ENCODE data around the gene TUSC2. TPM values are rescaled to one million over a fixed set of nuclear protein-coding genes. Genes with fewer than 3 reads are reported as not detected.

Gene TUSC2
- polyA plus RNA-seq, 1 donor from 2014 or later = 88.8 TPM

GRCh38 chr3:50279255-50280016, 48.6 kb downstream of the TUSC2 start:
- H3K27me3 ChIP-seq (ENCODE audit: insufficient read depth, low read depth, low read length) = peaks cover 17% of the 10 kb centered on the region
- no peaks in the 10 kb centered on the region for H3K9me2 ChIP-seq (ENCODE audit: insufficient read depth, low read length)
- no peaks in the 10 kb centered on the region for H3K36me3 ChIP-seq (ENCODE audit: insufficient read depth, low read length)
- H3K79me2 ChIP-seq (replicated peaks; ENCODE audit: insufficient read depth, low read length) = no peaks in the 10 kb centered on the region
- H3K4me2 ChIP-seq (ENCODE audit: low read length) = no peak overlapping the region
- H3F3A ChIP-seq (ENCODE audit: insufficient read depth, low read length, poor library complexity, severe bottlenecking) = no peaks in the 10 kb centered on the region
- no peak for TF ChIP-seq EZH2 (IDR thresholded peaks at IDR 0.05; ENCODE audit: borderline replicate concordance, insufficient read depth, low read length, poor library complexity, severe bottlenecking)
- no peak for TF ChIP-seq SMC3 (conservative IDR thresholded peaks at IDR 0.05; ENCODE audit: poor library complexity)
- TF ChIP-seq RAD21 (conservative IDR thresholded peaks at IDR 0.05) = no peak
- TF ChIP-seq MXI1 (conservative IDR thresholded peaks at IDR 0.05; ENCODE audit: poor library complexity, severe bottlenecking) = no peak
- no peak for TF ChIP-seq REST (IDR thresholded peaks at IDR 0.05; ENCODE audit: borderline replicate concordance)
- TF ChIP-seq POLR2AphosphoS5 (IDR thresholded peaks at IDR 0.05) = no peak
- TF ChIP-seq TAF1 (IDR thresholded peaks at IDR 0.05; ENCODE audit: low read depth) = no peak
- TF ChIP-seq EP300 (conservative IDR thresholded peaks at IDR 0.05; ENCODE audit: poor library complexity, severe bottlenecking) = no peak
- no peak for TF ChIP-seq CTCF (IDR thresholded peaks at IDR 0.05; ENCODE audit: poor library complexity, severe bottlenecking)
- H3K9ac ChIP-seq (ENCODE audit: low read length) = no peak overlapping the region
- H2AFZ ChIP-seq (ENCODE audit: low read depth, low read length) = no peak overlapping the region
- H3K4me3 ChIP-seq (ENCODE audit: low read length) = no peak overlapping the region
- H3K9me3 ChIP-seq (ENCODE audit: low read length) = no peaks in the 10 kb centered on the region
- no peak overlapping the region for H3K27ac ChIP-seq (ENCODE audit: low read length)
- no peaks in the 10 kb centered on the region for H4K20me1 ChIP-seq (ENCODE audit: insufficient read depth)

GRCh38 chr3:50278880-50279224, 49.2 kb downstream of the TUSC2 start, which contains the start of gene LSMEM2:
LSMEM2 (plus strand) TSS chr3:50279087; CDS start chr3:50279114, 27 bp downstream.
- Histone ChIP-seq H4K20me1 (ENCODE audit: insufficient read depth) (no peaks in the 10 kb centered on the region), H3K9ac (ENCODE audit: low read length) (no peak within 1 kb of the TSS), H3K79me2 (replicated peaks; ENCODE audit: insufficient read depth, low read length) (no peaks in the 10 kb centered on the region), H2AFZ (ENCODE audit: low read depth, low read length) (no peak within 1 kb of the TSS), H3F3A (ENCODE audit: insufficient read depth, low read length, poor library complexity, severe bottlenecking) (no peaks in the 10 kb centered on the region), H3K4me3 (ENCODE audit: low read length) (no peak within 1 kb of the TSS), H3K4me2 (ENCODE audit: low read length) (no peak within 1 kb of the TSS), H3K27me3 (ENCODE audit: insufficient read depth, low read depth, low read length) (peaks cover 23% of the 10 kb centered on the region), H3K36me3 (ENCODE audit: insufficient read depth, low read length) (no peaks in the 10 kb centered on the region), H3K27ac (ENCODE audit: low read length) (no peak within 1 kb of the TSS), H3K9me3 (ENCODE audit: low read length) (no peaks in the 10 kb centered on the region), H3K9me2 (ENCODE audit: insufficient read depth, low read length) (no peaks in the 10 kb centered on the region)
- TF ChIP-seq EP300 (conservative IDR thresholded peaks at IDR 0.05; ENCODE audit: poor library complexity, severe bottlenecking) (no peak), POLR2AphosphoS5 (IDR thresholded peaks at IDR 0.05) (no peak), REST (IDR thresholded peaks at IDR 0.05; ENCODE audit: borderline replicate concordance) (no peak), CTCF (IDR thresholded peaks at IDR 0.05; ENCODE audit: poor library complexity, severe bottlenecking) (no peak), TAF1 (IDR thresholded peaks at IDR 0.05; ENCODE audit: low read depth) (no peak), MXI1 (conservative IDR thresholded peaks at IDR 0.05; ENCODE audit: poor library complexity, severe bottlenecking) (no peak), SMC3 (conservative IDR thresholded peaks at IDR 0.05; ENCODE audit: poor library complexity) (no peak), RAD21 (conservative IDR thresholded peaks at IDR 0.05) (no peak), EZH2 (IDR thresholded peaks at IDR 0.05; ENCODE audit: borderline replicate concordance, insufficient read depth, low read length, poor library complexity, severe bottlenecking) (no peak)

Measured in neural cell (in vitro differentiated cells).